EL (cell line): ENCODE results near the gene SSC4D.
"Not testable (repeated sequence)": the region's sequence is repeated elsewhere in the genome, so short reads cannot be mapped to it uniquely, and the experiment has no call there.

Experiments used
- DNase-seq: peaks from one replicate; pipeline ENCODE4 v3.0.0-alpha.2; 2016

The SSC4D gene

GRCh38 chr7:76417654-76418310 lies 8.3 kb upstream of the SSC4D start:
- DNase-seq = not testable (repeated sequence)

- no peak for DNase-seq
Observed at GRCh38 chr7:76412249-76412648, 2.8 kb upstream of the SSC4D start.

- no peak for DNase-seq
Observed at GRCh38 chr7:76411626-76412025, 2.1 kb upstream of the SSC4D start.

DNA sequence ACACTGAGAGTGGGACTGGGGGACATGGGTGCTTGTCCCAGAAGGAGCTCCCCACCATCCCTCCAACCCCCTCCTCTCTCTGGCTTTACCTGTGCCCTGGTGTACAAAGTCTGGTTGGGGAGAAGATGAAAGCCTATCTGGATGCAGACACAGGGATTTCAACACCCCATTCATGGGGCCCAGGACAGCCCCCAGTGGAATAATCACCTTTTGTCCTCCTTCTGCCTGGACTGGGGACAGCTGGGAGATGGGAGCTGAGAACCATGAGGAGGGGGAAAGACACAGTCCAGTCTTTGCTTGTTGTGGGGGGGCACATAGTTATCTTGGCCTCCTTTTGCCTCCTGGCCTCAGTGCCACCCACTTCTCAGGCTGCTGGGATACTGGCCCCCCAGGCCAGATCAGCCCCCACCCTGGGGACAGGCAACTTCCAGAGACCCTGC lies 1.4 kb downstream of the SSC4D start:
- no peak for DNase-seq

DNA sequence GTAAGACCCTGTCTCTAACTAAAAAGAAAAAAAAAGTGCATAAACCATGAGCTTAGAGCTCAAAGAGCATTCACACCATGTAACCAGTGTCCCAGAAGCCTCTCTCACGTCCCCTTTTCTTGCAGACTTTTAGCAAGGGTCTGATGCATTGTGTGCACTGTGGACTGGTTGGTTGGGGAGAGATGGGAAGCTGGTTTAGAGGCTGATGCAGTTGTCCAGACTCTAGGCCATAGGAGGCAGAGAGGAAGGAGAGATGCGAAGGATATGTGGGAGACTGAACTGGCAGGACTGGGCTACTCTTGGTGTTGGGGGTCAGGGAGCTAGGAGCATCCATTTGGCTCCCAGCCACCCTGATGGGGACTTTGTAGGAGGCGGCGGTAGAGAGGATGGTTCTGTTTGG lies 1.8 kb downstream of the SSC4D start:
- no peak for DNase-seq

DNA sequence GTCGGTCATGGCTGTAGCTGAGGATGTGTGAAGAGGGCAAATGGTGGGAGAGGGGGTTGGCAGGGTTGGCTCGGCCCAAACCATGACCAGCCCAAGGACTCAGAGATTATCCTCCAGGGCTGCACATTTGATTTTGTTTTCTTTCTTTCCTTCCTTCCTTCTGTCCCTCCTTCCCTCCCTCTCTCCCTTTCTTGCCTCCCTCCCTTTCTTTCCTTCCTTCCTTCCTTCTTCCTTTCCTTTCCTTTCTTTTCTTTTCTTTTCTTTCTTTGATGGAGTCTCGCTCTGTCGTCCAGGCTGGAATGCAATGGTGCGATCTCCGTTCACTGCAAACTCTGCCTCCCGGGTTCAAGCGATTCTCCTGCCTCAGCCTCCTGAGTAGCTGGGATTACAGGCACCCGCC lies 3.8 kb downstream of the SSC4D start:
- DNase-seq = no peak

GRCh38 chr7:76403780-76404494 lies 5.6 kb downstream of the SSC4D start:
- no peak for DNase-seq

DNA sequence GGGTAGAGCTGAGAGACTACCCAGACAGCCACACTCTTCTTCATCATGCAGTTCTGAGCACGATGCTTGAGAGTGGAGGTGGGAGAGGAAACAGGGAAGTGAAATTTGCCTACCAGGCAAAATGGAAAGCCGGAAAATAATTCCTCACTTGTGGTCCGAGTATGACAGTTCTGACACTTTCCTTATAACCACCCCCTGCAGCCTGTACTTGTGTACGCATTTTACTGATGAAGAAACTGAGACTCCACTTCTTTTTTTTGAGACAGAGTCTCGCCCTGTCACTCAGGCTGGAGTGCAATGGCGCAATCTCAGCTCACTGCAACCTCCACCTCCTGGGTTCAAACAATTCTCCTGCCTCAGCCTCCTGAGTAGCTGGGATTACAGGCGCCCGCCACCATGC lies 6.4 kb downstream of the SSC4D start:
- not testable (repeated sequence) for DNase-seq

DNA sequence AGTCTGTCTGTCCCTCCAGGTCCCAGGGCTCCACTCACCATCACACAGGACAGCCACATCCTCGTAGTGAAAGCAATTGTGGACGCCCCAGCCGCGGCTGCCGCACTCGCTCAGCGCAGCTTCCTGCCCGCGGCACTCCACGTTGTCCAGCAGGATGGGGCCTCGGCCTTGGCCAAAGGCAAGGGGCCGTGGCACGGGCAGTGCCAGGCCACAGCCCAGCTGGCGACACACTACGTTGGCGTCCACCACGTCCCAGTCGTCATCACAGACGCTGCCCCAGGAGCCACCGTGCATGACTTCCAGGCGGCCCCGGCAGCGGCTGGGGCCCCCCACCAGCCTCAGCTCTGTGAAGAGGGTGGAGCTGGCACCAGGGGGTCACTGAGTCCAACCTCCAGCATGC lies 9.2 kb downstream of the SSC4D start:
- DNase-seq = no peak

DNA sequence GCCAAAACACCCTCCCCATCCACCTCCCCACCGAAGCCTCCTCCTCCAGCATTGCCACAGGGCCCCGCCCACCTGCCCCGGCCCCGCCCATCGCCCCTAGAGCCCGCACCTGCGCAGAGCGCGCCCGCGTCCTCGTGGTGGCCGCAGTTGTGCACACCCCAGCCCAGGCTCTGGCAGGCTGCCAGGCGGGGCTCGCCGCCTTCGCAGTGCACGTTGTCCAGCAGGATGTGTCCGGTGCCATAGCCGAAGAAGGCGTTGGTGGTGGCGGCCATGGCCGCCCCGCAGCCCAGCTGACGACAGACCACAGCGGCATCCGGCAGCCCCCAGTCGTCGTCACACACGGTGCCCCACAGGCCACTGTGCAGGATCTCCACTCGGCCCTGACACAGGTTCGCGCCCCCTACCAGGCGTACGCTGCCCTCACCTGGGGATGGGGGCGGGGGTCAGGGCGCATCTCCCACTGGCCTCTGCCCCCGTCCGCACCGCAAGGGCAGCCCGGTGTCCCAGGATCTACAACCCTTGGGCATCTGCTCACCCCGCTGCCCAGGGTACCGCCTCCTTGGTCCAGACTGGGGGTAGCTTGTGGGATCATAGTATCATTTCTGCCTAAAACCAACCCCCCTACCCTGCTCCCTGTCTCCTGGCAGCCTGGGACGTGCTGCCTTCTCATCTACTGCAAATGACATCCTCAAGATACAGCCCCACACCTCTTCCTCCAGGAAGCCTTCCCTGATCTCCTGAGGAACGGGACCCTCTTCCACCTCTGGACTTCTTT lies 11.9 kb downstream of the SSC4D start:
- DNase-seq = peak; percentile 64

DNA sequence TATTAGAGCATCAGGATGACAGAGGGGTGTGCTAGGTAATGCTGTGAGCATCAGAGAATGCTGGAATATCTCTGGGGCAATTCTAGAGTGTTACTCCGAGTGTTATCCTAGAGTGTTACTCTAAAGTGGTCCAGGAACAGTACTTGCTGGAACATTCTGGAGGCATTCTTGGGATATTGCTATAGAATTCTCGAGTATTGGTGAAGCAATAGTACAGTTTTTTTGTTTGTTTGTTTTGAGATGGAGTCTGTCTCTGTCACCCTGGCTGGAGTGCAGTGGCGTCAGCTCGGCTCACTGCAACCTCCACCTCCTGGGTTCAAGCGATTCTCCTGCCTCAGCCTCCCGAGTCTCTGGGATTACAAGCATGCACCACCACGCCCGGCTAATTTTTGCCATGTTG lies 12.6 kb downstream of the SSC4D start:
- DNase-seq = no peak

- no peak for DNase-seq
Observed at GRCh38 chr7:76395965-76396726, 13.4 kb downstream of the SSC4D start.

DNA sequence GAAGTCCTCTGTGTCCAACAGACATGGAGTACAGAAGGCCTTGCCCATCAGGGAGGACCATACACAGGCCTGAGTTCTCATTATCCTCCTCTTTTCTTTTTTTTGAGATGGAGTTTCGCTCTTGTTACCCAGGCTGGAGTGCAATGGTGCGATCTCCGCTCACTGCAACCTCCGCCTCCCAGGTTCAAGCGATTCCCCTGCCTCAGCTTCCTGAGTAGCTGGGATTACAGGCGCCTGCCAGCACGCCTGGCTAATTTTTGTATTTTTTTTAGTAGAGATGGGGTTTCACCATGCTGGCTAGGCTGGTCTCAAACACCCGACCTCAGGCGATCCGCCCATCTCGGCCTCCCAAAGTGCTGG lies 13.9 kb downstream of the SSC4D start:
- DNase-seq = not testable (repeated sequence)

GRCh38 chr7:76394957-76395356 lies 14.5 kb downstream of the SSC4D start:
- DNase-seq = no peak

GRCh38 chr7:76393116-76394031 lies 16.1 kb downstream of the SSC4D start:
- peak; percentile 87 for DNase-seq

DNA sequence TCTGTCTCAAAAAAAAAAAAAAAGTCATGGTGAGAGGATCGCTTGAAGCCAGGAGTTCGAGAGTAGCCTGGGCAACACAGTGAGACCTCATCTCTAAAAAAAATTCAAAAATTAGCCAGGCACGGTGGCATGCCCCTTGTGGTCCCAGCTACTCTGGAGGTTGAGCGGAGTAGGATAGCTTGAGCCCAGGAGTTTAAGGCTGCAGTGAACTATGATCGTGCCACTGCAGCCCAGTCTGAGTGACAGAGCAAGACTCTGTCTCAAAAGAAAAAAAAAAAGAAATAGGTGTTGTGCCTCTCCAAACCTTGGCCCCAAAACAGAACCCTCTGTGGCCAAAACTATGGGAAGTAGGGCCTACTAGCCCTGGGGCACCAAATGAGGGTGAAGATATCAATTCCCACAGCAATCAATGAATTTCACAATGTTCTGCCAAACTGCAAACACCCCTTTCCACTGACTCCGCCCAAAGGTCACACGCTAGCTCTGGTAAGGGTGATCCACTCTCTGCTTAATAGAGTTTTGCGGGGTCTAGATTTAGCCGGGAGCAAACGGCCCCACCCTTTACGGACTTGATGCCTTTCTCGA lies 16.9 kb downstream of the SSC4D start:
- no peak for DNase-seq

GRCh38 chr7:76390092-76390491 lies 19.4 kb downstream of the SSC4D start:
- no peak for DNase-seq

DNA sequence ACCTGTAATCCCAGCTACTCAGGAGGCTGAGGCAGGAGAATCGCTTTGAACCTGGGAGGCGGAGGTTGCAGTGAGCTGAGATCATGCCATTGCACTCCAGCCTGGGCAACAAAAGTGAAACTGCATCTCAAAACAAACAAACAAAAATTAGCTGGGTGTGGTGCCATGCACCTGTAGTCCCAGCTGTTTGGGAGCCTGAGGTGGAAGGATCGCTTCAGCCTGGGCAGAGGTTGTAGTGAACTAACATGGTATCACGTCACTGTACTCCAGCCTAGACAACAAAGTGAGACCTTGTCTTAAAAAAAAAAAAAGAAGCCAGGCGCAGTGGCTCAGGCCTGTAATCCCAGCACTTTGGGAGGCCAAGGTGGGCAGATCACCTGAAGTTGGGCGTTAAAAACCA lies 21.7 kb downstream of the SSC4D start:
- DNase-seq = not testable (repeated sequence)

DNA sequence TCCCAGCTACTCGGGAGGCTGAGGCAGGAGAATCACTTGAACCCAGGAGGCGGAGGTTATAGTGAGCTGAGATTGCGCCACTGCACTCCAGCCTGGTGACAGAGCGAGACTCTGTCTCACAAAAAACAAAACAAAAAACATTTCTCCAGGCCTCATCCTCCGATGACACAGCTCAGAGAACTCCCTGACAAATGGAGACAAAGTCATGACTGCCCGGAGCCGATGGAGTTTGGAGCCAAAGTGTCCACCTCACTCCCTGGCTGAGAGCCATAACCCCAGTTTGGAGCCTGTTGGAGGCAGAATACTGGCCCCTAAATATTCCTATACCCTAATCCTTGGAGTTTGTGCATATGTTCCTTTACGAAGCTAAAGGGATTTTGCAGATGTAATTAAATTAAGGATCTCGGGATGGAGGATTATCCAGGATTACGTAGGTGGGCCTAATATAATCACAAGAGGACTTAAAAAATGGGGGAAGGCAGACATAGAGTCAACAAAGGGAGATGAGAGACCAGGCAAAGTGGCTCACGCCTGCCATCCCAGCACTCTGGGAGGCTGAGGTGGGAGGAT lies 22.7 kb downstream of the SSC4D start:
- DNase-seq = peak; percentile 35

- no peak for DNase-seq
Observed at GRCh38 chr7:76383089-76383944, 26.2 kb downstream of the SSC4D start.
